Ovary (tissue), 3 donors: ENCODE results near the gene TMEM30B.

ENCODE experiments used
- CTCF ChIP-seq, 3 donors: fragments of 450-650 bp in 2 of 3; fragments of 200-600 bp in 1 of 3; IDR thresholded peaks; one replicate each; pipeline versions ENCODE4 v1.5.1 to v1.8.0; 2016 to 2022; ENCODE audit warnings: antibody characterized with exemption in 3 of 3, mild to moderate bottlenecking in 1 of 3
- POLR2A ChIP-seq: fragments of 450-650 bp; IDR thresholded peaks from one replicate; pipeline ENCODE4 v1.6.1; 2017; ENCODE audit warnings: antibody characterized with exemption, mild to moderate bottlenecking, moderate library complexity
- donor health status: DM: no; HTN: no; CAD: no.

GRCh38 chr14:61297581-61297980 is 16.4 kb upstream of the TMEM30B start:
- TF ChIP-seq CTCF (IDR thresholded peaks at IDR 0.05): no peak
- TF ChIP-seq POLR2A: no peak
